Neural progenitor cell (in vitro differentiated cells): ENCODE measurements around the gene NAA60. TPM values are rescaled to one million over a fixed set of nuclear protein-coding genes. Genes with fewer than 3 reads are reported as not detected.

Experiments used
- DNase-seq: peaks from one replicate; pipeline ENCODE4 v3.0.0-alpha.2; 2016; ENCODE audit warnings: low spot score
- H2AFZ ChIP-seq: fragments of 200-600 bp; sonication (generic); replicated peaks from 2 replicates; pipeline ENCODE4 v1.6.1; 2016; ENCODE audit warnings: antibody characterized with exemption
- H3F3A ChIP-seq: fragments of 200-600 bp; sonication (generic); 2 replicates; pipeline ENCODE4 v1.6.1; 2016; ENCODE audit warnings: antibody characterized with exemption, low read depth
- H3K27ac ChIP-seq: fragments of 200-600 bp; sonication (generic); 2 replicates; pipeline ENCODE4 v1.5.1; 2016; ENCODE audit warnings: mild to moderate bottlenecking
- H3K27me3 ChIP-seq: fragments of 200-600 bp; sonication (generic); 2 replicates; pipeline ENCODE4 v1.6.1; 2016; ENCODE audit warnings: mild to moderate bottlenecking, moderate library complexity
- H3K36me3 ChIP-seq: fragments of 200-600 bp; sonication (generic); 2 replicates; pipeline ENCODE4 v1.5.1; 2016
- H3K4me1 ChIP-seq: fragments of 200-600 bp; sonication (generic); 2 replicates; pipeline ENCODE4 v1.6.1; 2016; ENCODE audit warnings: mixed run types
- H3K4me2 ChIP-seq: fragments of 200-600 bp; sonication (generic); 2 replicates; pipeline ENCODE4 v1.6.1; 2016
- H3K4me3 ChIP-seq: fragments of 200-600 bp; sonication (generic); 2 replicates; pipeline ENCODE4 v1.5.1; 2016
- H3K79me2 ChIP-seq: fragments of 200-600 bp; sonication (generic); 2 replicates; pipeline ENCODE4 v1.6.1; 2016; ENCODE audit warnings: low read depth
- H3K9ac ChIP-seq: fragments of 200-600 bp; sonication (generic); 2 replicates; pipeline ENCODE4 v1.6.1; 2016
- H3K9me3 ChIP-seq: fragments of 200-600 bp; sonication (generic); 2 replicates; pipeline ENCODE4 v1.5.1; 2016; ENCODE audit warnings: low read depth
- H4K20me1 ChIP-seq: fragments of 200-600 bp; sonication (generic); 2 replicates; pipeline ENCODE4 v1.6.1; 2016; ENCODE audit warnings: low read depth
- H3K27ac Mint-ChIP-seq: 3 replicates; pipeline ENCODE4 v1.8.0; 2021; ENCODE audit warnings: mixed read lengths
- H3K27me3 Mint-ChIP-seq: 2 replicates; pipeline ENCODE4 v1.8.0; 2022; ENCODE audit warnings: low read depth, mild to moderate bottlenecking, inconsistent platforms, moderate library complexity, mixed read lengths; ENCODE audit not compliant: insufficient read depth
- H3K36me3 Mint-ChIP-seq: 3 replicates; pipeline ENCODE4 v1.8.0; 2021; ENCODE audit warnings: mixed read lengths
- H3K4me1 Mint-ChIP-seq: 3 replicates; pipeline ENCODE4 v1.8.0; 2021; ENCODE audit warnings: mixed read lengths
- H3K4me3 Mint-ChIP-seq: 3 replicates; pipeline ENCODE4 v1.8.0; 2021; ENCODE audit warnings: mild to moderate bottlenecking, moderate library complexity, mixed read lengths
- H3K9me3 Mint-ChIP-seq: 3 replicates; pipeline ENCODE4 v1.8.0; 2020; ENCODE audit warnings: mixed read lengths
- CTCF ChIP-seq: fragments of 200-600 bp; sonication (generic); IDR thresholded peaks from 2 replicates; pipeline ENCODE4 v1.5.1; 2017; ENCODE audit warnings: antibody characterized with exemption, mild to moderate bottlenecking
- EZH2 ChIP-seq: fragments of 200-600 bp; sonication (generic); IDR thresholded peaks from 2 replicates; pipeline ENCODE4 v1.6.1; 2017; ENCODE audit warnings: antibody characterized with exemption, mild to moderate bottlenecking, moderate library complexity
- EZH2phosphoT487 ChIP-seq: fragments of 200-600 bp; sonication (generic); IDR thresholded peaks from 2 replicates; pipeline ENCODE4 v1.6.1; 2017; ENCODE audit warnings: antibody characterized with exemption
- total RNA-seq: library from RNA; depleted of rRNA; stranded (reverse); fragments of >200 nt; gene quantifications from 2 replicates; pipeline ENCODE4 v1.2.3, GENCODE V29; 2015; ENCODE audit warnings: low replicate concordance

The NAA60 gene
- total RNA-seq, 1 donor from 2014 or later: 14.8 TPM

GRCh38 chr16:3495176-3495575, 51.7 kb downstream of the NAA60 start, which contains the start of gene C16orf90:
Gene C16orf90, minus strand, starts transcription at chr16:3495489. Its CDS starts 68 bp downstream, at chr16:3495421.
- Mint-ChIP-seq H3K4me1 (no peaks in the 10 kb centered on the region), H3K4me3 (peak within 1 kb of the TSS; percentile 50), H3K27ac (no peak within 1 kb of the TSS), H3K36me3 (no peaks in the 10 kb centered on the region), H3K9me3 (peaks cover 2% of the 10 kb centered on the region), H3K27me3 (peaks cover 4% of the 10 kb centered on the region)
- Histone ChIP-seq H2AFZ (no peak within 1 kb of the TSS), H4K20me1 (no peaks in the 10 kb centered on the region), H3K9ac (no peak within 1 kb of the TSS), H3K4me3 (no peak within 1 kb of the TSS), H3K27ac (no peak within 1 kb of the TSS), H3K4me2 (no peak within 1 kb of the TSS), H3K36me3 (no peaks in the 10 kb centered on the region), H3K79me2 (no peaks in the 10 kb centered on the region), H3K4me1 (no peaks in the 10 kb centered on the region), H3K27me3 (peaks cover 6% of the 10 kb centered on the region), H3F3A (no peaks in the 10 kb centered on the region), H3K9me3 (no peaks in the 10 kb centered on the region)
- no peak for TF ChIP-seq EZH2phosphoT487
- no peak for TF ChIP-seq EZH2
- no peak for TF ChIP-seq CTCF
- no peak for DNase-seq

GRCh38 chr16:3496386-3496785, 52.9 kb downstream of the NAA60 start:
- no peaks in the 10 kb centered on the region for H4K20me1 ChIP-seq
- H3K4me3 ChIP-seq: no peak overlapping the region
- H3K27me3 ChIP-seq: peaks cover 6% of the 10 kb centered on the region
- H3K9me3 ChIP-seq: no peaks in the 10 kb centered on the region
- no peak overlapping the region for H3K27ac Mint-ChIP-seq
- no peaks in the 10 kb centered on the region for H3K36me3 ChIP-seq
- H3K36me3 Mint-ChIP-seq: no peaks in the 10 kb centered on the region
- TF ChIP-seq CTCF (no peak), EZH2 (no peak), EZH2phosphoT487 (no peak)
- peaks cover 2% of the 10 kb centered on the region for H3K9me3 Mint-ChIP-seq
- no peak for DNase-seq
- no peak overlapping the region for H3K4me3 Mint-ChIP-seq
- no peak overlapping the region for H3K9ac ChIP-seq
- peaks cover under 1% of the 10 kb centered on the region for H3K79me2 ChIP-seq
- no peak overlapping the region for H3K4me2 ChIP-seq
- H3K4me1 Mint-ChIP-seq: peaks cover 3% of the 10 kb centered on the region
- H3K4me1 ChIP-seq: peaks cover under 1% of the 10 kb centered on the region
- H2AFZ ChIP-seq: no peak overlapping the region
- peaks cover 6% of the 10 kb centered on the region for H3F3A ChIP-seq
- H3K27me3 Mint-ChIP-seq: peaks cover 8% of the 10 kb centered on the region
- no peak overlapping the region for H3K27ac ChIP-seq

GRCh38 chr16:3497771-3498170, 54.3 kb downstream of the NAA60 start:
- Histone ChIP-seq H2AFZ (no peak overlapping the region), H3K36me3 (no peaks in the 10 kb centered on the region), H3K9ac (no peak overlapping the region), H4K20me1 (no peaks in the 10 kb centered on the region), H3K9me3 (no peaks in the 10 kb centered on the region), H3K4me3 (no peak overlapping the region), H3K4me2 (no peak overlapping the region), H3K79me2 (peaks cover 14% of the 10 kb centered on the region), H3F3A (peaks cover 16% of the 10 kb centered on the region), H3K4me1 (peaks cover 14% of the 10 kb centered on the region), H3K27me3 (peaks cover 6% of the 10 kb centered on the region), H3K27ac (no peak overlapping the region)
- DNase-seq: no peak
- Mint-ChIP-seq H3K27me3 (peaks cover 8% of the 10 kb centered on the region), H3K4me3 (no peak overlapping the region), H3K9me3 (peaks cover 2% of the 10 kb centered on the region), H3K36me3 (no peaks in the 10 kb centered on the region), H3K27ac (no peak overlapping the region), H3K4me1 (peaks cover 14% of the 10 kb centered on the region)
- no peak for TF ChIP-seq EZH2phosphoT487
- TF ChIP-seq CTCF: no peak
- TF ChIP-seq EZH2: no peak
